Neuronal stem cell (in vitro differentiated cells): Measurements from ENCODE around the gene YIPF5.

ENCODE experiments used
- DNase-seq: peaks from one replicate; pipeline ENCODE4 v3.0.0-alpha.2; 2013; ENCODE audit warnings: low spot score
- H2AFZ ChIP-seq: one replicate; pipeline ENCODE4 v1.6.1; 2013; ENCODE audit warnings: mild to moderate bottlenecking, low read length, inconsistent platforms
- H2AK5ac ChIP-seq: 2 replicates; pipeline ENCODE4 v1.6.1; 2013; ENCODE audit warnings: low read depth, mild to moderate bottlenecking, inconsistent platforms, low read length, moderate library complexity, mixed read lengths
- H2BK120ac ChIP-seq: 2 replicates; pipeline ENCODE4 v1.6.1; 2013; ENCODE audit warnings: low read depth, mild to moderate bottlenecking, inconsistent platforms, low read length, moderate library complexity, mixed read lengths
- H2BK12ac ChIP-seq: one replicate; pipeline ENCODE4 v1.6.1; 2013; ENCODE audit warnings: low read length, inconsistent platforms
- H2BK15ac ChIP-seq: 2 replicates; pipeline ENCODE4 v1.6.1; 2013; ENCODE audit warnings: mild to moderate bottlenecking, low read length, inconsistent platforms, mixed read lengths
- H2BK5ac ChIP-seq: one replicate; pipeline ENCODE4 v1.6.1; 2013; ENCODE audit warnings: inconsistent platforms, mild to moderate bottlenecking, low read length, moderate library complexity
- H3K14ac ChIP-seq: one replicate; pipeline ENCODE4 v1.6.1; 2013; ENCODE audit warnings: low read length, inconsistent platforms
- H3K18ac ChIP-seq: 2 replicates; pipeline ENCODE4 v1.6.1; 2013; ENCODE audit warnings: low read length, inconsistent platforms
- H3K23ac ChIP-seq: 2 replicates; pipeline ENCODE4 v1.6.1; 2013; ENCODE audit warnings: low read depth, mild to moderate bottlenecking, mixed read lengths, low read length, inconsistent platforms; ENCODE audit not compliant: poor library complexity
- H3K27ac ChIP-seq: replicated peaks from 3 replicates; pipeline ENCODE4 v1.5.1; 2013; ENCODE audit warnings: low read length, inconsistent platforms
- H3K27me3 ChIP-seq, 3 experiments: 2 replicates each; pipeline ENCODE4 v1.6.1; 2013; ENCODE audit warnings: low read length in 3 of 3, mild to moderate bottlenecking in 2 of 3, inconsistent platforms in 1 of 3, low read depth in 1 of 3, mixed read lengths in 1 of 3, moderate library complexity in 1 of 3; ENCODE audit not compliant: control insufficient read depth in 3 of 3, insufficient read depth in 3 of 3
- H3K36me3 ChIP-seq, 2 donors: replicated peaks in 1 of 2; 2 replicates each; pipeline ENCODE4 v1.6.1; 2013; ENCODE audit warnings: low read length in 2 of 2; ENCODE audit not compliant: control insufficient read depth in 2 of 2, insufficient read depth in 2 of 2
- H3K4ac ChIP-seq: 2 replicates; pipeline ENCODE4 v1.6.1; 2013; ENCODE audit warnings: inconsistent platforms, mild to moderate bottlenecking, low read length, moderate library complexity
- H3K4me1 ChIP-seq, 2 donors: 1 replicate in 1 of 2; 2 replicates in 1 of 2; pipeline ENCODE4 v1.6.1; 2013; ENCODE audit warnings: low read length in 2 of 2, low read depth in 1 of 2; ENCODE audit not compliant: control insufficient read depth in 2 of 2, insufficient read depth in 1 of 2
- H3K4me2 ChIP-seq: one replicate; pipeline ENCODE4 v1.6.1; 2013; ENCODE audit warnings: mild to moderate bottlenecking, low read length, inconsistent platforms; ENCODE audit not compliant: insufficient read depth, poor library complexity, severe bottlenecking
- H3K4me3 ChIP-seq, 2 donors: 2 replicates each; pipeline ENCODE4 v1.5.1; 2013; ENCODE audit warnings: low read length in 2 of 2, mild to moderate bottlenecking in 2 of 2, inconsistent platforms in 1 of 2, moderate library complexity in 1 of 2
- H3K79me1 ChIP-seq: one replicate; pipeline ENCODE4 v1.6.1; 2013; ENCODE audit warnings: low read depth, mild to moderate bottlenecking, inconsistent platforms, low read length, moderate library complexity
- H3K9ac ChIP-seq: one replicate; pipeline ENCODE4 v1.6.1; 2013; ENCODE audit warnings: mild to moderate bottlenecking, low read depth, low read length, inconsistent platforms; ENCODE audit not compliant: poor library complexity
- H3K9me3 ChIP-seq, 2 donors: replicated peaks in 1 of 2; 2 replicates each; pipeline versions ENCODE3 to v1.6.1; 2013; ENCODE audit warnings: low read length in 2 of 2, mild to moderate bottlenecking in 2 of 2, inconsistent platforms in 1 of 2, low read depth in 1 of 2, mixed read lengths in 1 of 2, moderate library complexity in 1 of 2; ENCODE audit not compliant: control insufficient read depth in 2 of 2, insufficient read depth in 1 of 2
- H4K8ac ChIP-seq: one replicate; pipeline ENCODE4 v1.6.1; 2013; ENCODE audit warnings: low read depth, mild to moderate bottlenecking, inconsistent platforms, low read length, moderate library complexity
- H4K91ac ChIP-seq: one replicate; pipeline ENCODE4 v1.6.1; 2013; ENCODE audit warnings: low read length, low read depth, mild to moderate bottlenecking, inconsistent platforms; ENCODE audit not compliant: poor library complexity
- WGBS, 2 donors: extraction: QIAGEN DNeasy Blood & Tissue Kit; methylation state at CpG; one replicate each; pipeline ENCODE4 v1.1.7; 2013; ENCODE audit warnings: missing lambda C conversion rate in 2 of 2, mixed read lengths in 1 of 2; ENCODE audit not compliant: insufficient read length in 2 of 2, insufficient replicate concordance in 1 of 2; ENCODE audit errors: extremely low coverage in 2 of 2; 5-methylcytosine and 5-hydroxymethylcytosine counted together

The YIPF5 gene

DNA sequence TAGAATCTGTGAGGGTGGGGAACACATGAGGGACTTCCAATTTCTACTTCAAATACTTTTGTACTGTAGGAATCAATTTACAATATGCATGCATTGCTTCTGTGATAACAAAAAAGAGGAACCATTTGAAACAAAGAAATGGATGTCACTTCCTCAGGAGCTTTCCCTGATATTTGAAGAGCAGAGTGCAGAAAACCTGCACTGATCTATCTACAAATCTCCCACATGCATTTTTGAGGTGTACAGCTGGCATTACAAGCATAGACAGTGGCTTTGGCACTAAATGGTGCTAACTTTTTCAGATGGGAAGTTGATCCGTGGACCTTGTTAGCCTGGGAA is 27.7 kb downstream of the YIPF5 start:
- Histone ChIP-seq H3K9me3 (no peaks in the 10 kb centered on the region), H4K8ac (no peak overlapping the region), H2BK15ac (no peak overlapping the region), H3K23ac (no peak overlapping the region), H2AFZ (peak overlapping the region; percentile 57), H3K27me3 (no peaks in the 10 kb centered on the region), H2BK120ac (no peak overlapping the region), H3K4me1 (peaks cover 0 to 6% of the 10 kb centered on the region in 2 donors), H4K91ac (no peak overlapping the region), H3K4me3 (no peak overlapping the region), H3K79me1 (no peaks in the 10 kb centered on the region), H2AK5ac (no peak overlapping the region), H3K36me3 (no peaks in the 10 kb centered on the region), H3K9ac (no peak overlapping the region), H2BK5ac (no peak overlapping the region), H2BK12ac (no peak overlapping the region), H3K4ac (no peak overlapping the region), H3K27ac (no peak overlapping the region), H3K4me2 (no peak overlapping the region), H3K14ac (no peak overlapping the region), H3K18ac (no peak overlapping the region)
- no CpG with 5 or more reads among the region's 1 CpG for WGBS, 2 donors
- DNase-seq = no peak

DNA sequence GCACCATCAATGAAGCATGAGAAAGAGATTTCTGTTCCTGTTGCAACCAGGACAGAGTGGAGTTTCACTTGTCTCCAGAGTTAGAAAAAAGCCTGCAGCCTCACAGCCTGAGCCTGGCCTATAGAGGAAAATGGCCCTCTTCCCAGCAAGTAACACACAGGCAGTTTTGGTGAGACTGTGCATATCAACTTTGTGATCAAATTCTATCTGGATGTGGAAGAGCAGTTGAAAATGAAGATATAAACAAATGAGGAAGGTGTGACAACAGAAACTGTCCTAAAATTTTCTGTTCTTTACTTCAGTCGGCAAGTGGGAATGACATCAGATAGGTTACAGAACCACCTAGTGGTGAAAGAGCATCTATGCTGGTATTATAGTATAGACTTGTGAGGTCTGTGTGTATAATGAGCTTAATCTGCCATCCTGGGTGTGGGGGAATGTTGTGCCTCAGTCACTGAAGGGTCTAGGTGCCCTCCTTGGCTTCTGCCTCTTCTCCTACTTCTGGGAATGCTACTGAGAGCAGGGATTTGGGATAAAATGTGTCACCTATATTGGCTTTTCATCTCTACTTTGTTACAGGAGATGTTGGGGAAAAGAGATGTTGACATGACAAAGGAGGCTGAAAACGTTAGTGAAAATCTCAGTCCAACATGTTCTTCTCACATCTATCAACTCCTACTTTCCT is 28.2 kb downstream of the YIPF5 start:
- H3K4ac ChIP-seq = no peak overlapping the region
- no peaks in the 10 kb centered on the region for H3K9me3 ChIP-seq
- H3K23ac ChIP-seq = no peak overlapping the region
- no peak overlapping the region for H3K14ac ChIP-seq
- no peak overlapping the region for H2BK15ac ChIP-seq
- H3K4me1 ChIP-seq = peaks cover 0 to 6% of the 10 kb centered on the region in 2 donors
- H3K79me1 ChIP-seq = no peaks in the 10 kb centered on the region
- no peaks in the 10 kb centered on the region for H3K36me3 ChIP-seq
- H3K18ac ChIP-seq = no peak overlapping the region
- H4K8ac ChIP-seq = no peak overlapping the region
- no CpG with 5 or more reads among the region's 2 CpGs for WGBS, 2 donors
- no peak overlapping the region for H2BK5ac ChIP-seq
- no peaks in the 10 kb centered on the region for H3K27me3 ChIP-seq
- no peak overlapping the region for H3K4me2 ChIP-seq
- no peak overlapping the region for H3K27ac ChIP-seq
- H4K91ac ChIP-seq = no peak overlapping the region
- H2BK120ac ChIP-seq = no peak overlapping the region
- H2BK12ac ChIP-seq = no peak overlapping the region
- no peak overlapping the region for H3K9ac ChIP-seq
- peak overlapping the region; percentile 57 for H2AFZ ChIP-seq
- H3K4me3 ChIP-seq = no peak overlapping the region
- DNase-seq = no peak
- H2AK5ac ChIP-seq = no peak overlapping the region

DNA sequence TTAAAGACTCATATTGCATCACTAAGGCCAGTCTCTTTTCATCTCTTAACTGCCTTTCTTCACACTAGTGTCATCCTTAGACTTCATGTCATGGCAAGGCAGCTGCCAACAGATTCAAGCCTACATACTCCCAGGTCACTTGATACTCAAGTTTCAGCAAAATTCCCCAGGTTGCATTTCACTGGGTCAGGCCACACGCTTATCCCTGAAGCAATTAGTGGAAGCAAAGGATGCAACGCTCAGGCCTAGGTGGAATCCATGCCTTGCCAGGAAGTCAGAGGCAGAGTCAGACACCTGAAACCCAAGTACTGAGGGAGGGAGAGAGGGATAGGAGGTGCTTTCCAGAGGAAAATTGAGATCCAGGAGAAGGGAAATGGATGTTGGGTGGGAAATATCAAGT is 28.9 kb downstream of the YIPF5 start:
- DNase-seq = no peak

DNA sequence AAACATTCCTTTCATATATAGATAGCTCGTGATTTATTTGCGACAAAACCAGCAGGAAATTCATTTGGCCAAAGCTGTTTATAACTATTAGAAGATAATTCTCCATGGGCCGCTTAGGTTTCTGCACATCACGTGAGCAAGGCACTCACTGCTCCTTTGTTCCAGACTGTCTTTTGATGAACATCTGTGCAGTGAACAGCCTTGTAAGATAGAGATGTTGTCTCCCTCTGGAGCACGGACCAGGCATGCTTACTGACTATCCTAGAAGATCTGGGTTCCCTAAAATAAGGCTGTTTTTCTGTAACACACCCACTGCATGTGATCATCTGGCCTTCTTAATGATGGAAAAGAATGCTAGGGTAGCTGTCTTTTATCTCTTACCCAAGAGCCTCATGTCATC is 30.9 kb downstream of the YIPF5 start:
- no peak overlapping the region for H2BK15ac ChIP-seq
- no peak overlapping the region for H2AFZ ChIP-seq
- no peak overlapping the region for H2BK5ac ChIP-seq
- H3K18ac ChIP-seq = no peak overlapping the region
- H3K27me3 ChIP-seq = no peaks in the 10 kb centered on the region
- H4K91ac ChIP-seq = no peak overlapping the region
- H3K9me3 ChIP-seq = no peaks in the 10 kb centered on the region
- H3K36me3 ChIP-seq = no peaks in the 10 kb centered on the region
- H3K4ac ChIP-seq = no peak overlapping the region
- H2BK120ac ChIP-seq = no peak overlapping the region
- peaks cover 0 to 6% of the 10 kb centered on the region in 2 donors for H3K4me1 ChIP-seq
- H2BK12ac ChIP-seq = no peak overlapping the region
- H3K23ac ChIP-seq = no peak overlapping the region
- no peak overlapping the region for H2AK5ac ChIP-seq
- DNase-seq = no peak
- H3K4me2 ChIP-seq = no peak overlapping the region
- no peak overlapping the region for H3K4me3 ChIP-seq
- no peak overlapping the region for H4K8ac ChIP-seq
- no peak overlapping the region for H3K9ac ChIP-seq
- no peak overlapping the region for H3K27ac ChIP-seq
- no CpG with 5 or more reads among the region's 5 CpGs for WGBS, 2 donors
- H3K14ac ChIP-seq = no peak overlapping the region
- no peaks in the 10 kb centered on the region for H3K79me1 ChIP-seq

More for the DNA sequence above, 28.9 kb downstream of the YIPF5 start:
- Histone ChIP-seq H3K36me3 (no peaks in the 10 kb centered on the region), H2AFZ (peak overlapping the region; percentile 57), H2BK120ac (no peak overlapping the region), H2AK5ac (no peak overlapping the region), H2BK5ac (no peak overlapping the region), H3K4me2 (no peak overlapping the region), H3K9ac (no peak overlapping the region), H3K9me3 (no peaks in the 10 kb centered on the region), H3K23ac (no peak overlapping the region), H3K18ac (no peak overlapping the region), H4K91ac (no peak overlapping the region), H2BK12ac (no peak overlapping the region), H3K4me3 (no peak overlapping the region), H3K14ac (no peak overlapping the region), H3K27ac (no peak overlapping the region), H3K4ac (no peak overlapping the region), H3K4me1 (peaks cover 0 to 6% of the 10 kb centered on the region in 2 donors), H4K8ac (no peak overlapping the region), H3K27me3 (no peaks in the 10 kb centered on the region), H3K79me1 (no peaks in the 10 kb centered on the region), H2BK15ac (no peak overlapping the region)
- WGBS, 2 donors = no CpG with 5 or more reads among the region's 2 CpGs
